IMR-90 (cell line): ENCODE measurements around the gene PSMD2.

Experiments
- BHLHE40 ChIP-seq: fragments of 150-350 bp; IDR thresholded peaks from 2 replicates; pipeline ENCODE4 v1.6.1; 2016; ENCODE audit warnings: mild to moderate bottlenecking, low read depth, low read length
- CEBPB ChIP-seq: IDR thresholded peaks from 2 replicates; pipeline ENCODE4 v1.6.1; 2012; ENCODE audit warnings: low read depth, low read length, improper control_type of control experiment
- CTCF ChIP-seq: conservative IDR thresholded peaks from 2 replicates; pipeline ENCODE4 v1.5.1; 2012; ENCODE audit warnings: mild to moderate bottlenecking, low read depth, low read length, improper control_type of control experiment
- ELK1 ChIP-seq: fragments of 150-350 bp; IDR thresholded peaks from 2 replicates; pipeline ENCODE4 v1.6.1; 2016; ENCODE audit warnings: low read depth, mild to moderate bottlenecking, low read length, moderate library complexity, borderline replicate concordance
- FOS ChIP-seq: fragments of 150-350 bp; IDR thresholded peaks from 2 replicates; pipeline ENCODE4 v1.6.1; 2016; ENCODE audit warnings: low read depth, low read length
- MAZ ChIP-seq: IDR thresholded peaks from 2 replicates; pipeline ENCODE4 v1.6.1; 2012; ENCODE audit warnings: low read depth, mild to moderate bottlenecking, low read length, improper control_type of control experiment, moderate library complexity, borderline replicate concordance
- MXI1 ChIP-seq: IDR thresholded peaks from 2 replicates; pipeline ENCODE4 v1.6.1; 2012; ENCODE audit warnings: low read depth, mild to moderate bottlenecking, low read length, moderate library complexity, borderline replicate concordance
- NFE2L2 ChIP-seq: fragments of 150-350 bp; IDR thresholded peaks from 2 replicates; pipeline ENCODE4 v1.6.1; 2016; ENCODE audit warnings: low read depth, mild to moderate bottlenecking, low read length
- POLR2A ChIP-seq: IDR thresholded peaks from 2 replicates; pipeline ENCODE4 v1.6.1; 2012; ENCODE audit warnings: mild to moderate bottlenecking, low read depth, low read length
- RAD21 ChIP-seq: IDR thresholded peaks from 2 replicates; pipeline ENCODE4 v1.6.1; 2012; ENCODE audit warnings: low read length, improper control_type of control experiment
- RCOR1 ChIP-seq: IDR thresholded peaks from 2 replicates; pipeline ENCODE4 v1.6.1; 2012; ENCODE audit warnings: mild to moderate bottlenecking, low read length, improper control_type of control experiment; ENCODE audit not compliant: insufficient replicate concordance
- RFX5 ChIP-seq: IDR thresholded peaks from 2 replicates; pipeline ENCODE4 v1.8.0; 2012; ENCODE audit warnings: low read depth, mild to moderate bottlenecking, low read length, moderate library complexity
- SMC3 ChIP-seq: fragments of 150-350 bp; IDR thresholded peaks from 2 replicates; pipeline ENCODE4 v1.6.1; 2016; ENCODE audit warnings: low read depth, mild to moderate bottlenecking, antibody characterized with exemption, low read length, moderate library complexity

- TF ChIP-seq CTCF: no peak
- no peak for TF ChIP-seq ELK1
- peak; percentile 80; the same call in 1 of the 2 replicates for TF ChIP-seq MAZ
- 0 out of 2 replicates have a peak, but pooled peaks have one; percentile 55 for TF ChIP-seq MXI1
- peak; percentile 87 for TF ChIP-seq POLR2A
- no peak for TF ChIP-seq CEBPB
- no peak for TF ChIP-seq RAD21
- no peak for TF ChIP-seq RFX5
- 0 out of 2 replicates have a peak, but pooled peaks have one; percentile 3 for TF ChIP-seq BHLHE40
- no peak for TF ChIP-seq SMC3
- no peak for TF ChIP-seq RCOR1
- TF ChIP-seq NFE2L2: no peak
- no peak for TF ChIP-seq FOS
Measured at GRCh38 chr3:184314700-184315542, 15.9 kb downstream of the PSMD2 start.
